PC-9 (cell line): ENCODE results near the gene SPART.

ENCODE experiments used
- CTCF ChIP-seq: fragments of 200-600 bp; sonication (generic); conservative IDR thresholded peaks from 2 replicates; pipeline ENCODE4 v1.6.1; 2017; ENCODE audit warnings: mixed run types, antibody characterized with exemption, mild to moderate bottlenecking, moderate library complexity
- EZH2 ChIP-seq: fragments of 200-600 bp; sonication (generic); IDR thresholded peaks from 2 replicates; pipeline ENCODE4 v1.8.0; 2017; ENCODE audit warnings: antibody characterized with exemption, low read depth

GRCh38 chr13:36343766-36344165 lies 2.4 kb downstream of the SPART start:
- no peak for TF ChIP-seq CTCF
- no peak for TF ChIP-seq EZH2
